PC-9 (cell line): ENCODE measurements around the gene INPP5A.

ENCODE experiments used
- CTCF ChIP-seq: fragments of 200-600 bp; sonication (generic); conservative IDR thresholded peaks from 2 replicates; pipeline ENCODE4 v1.6.1; 2017; ENCODE audit warnings: mixed run types, antibody characterized with exemption, mild to moderate bottlenecking, moderate library complexity
- EZH2 ChIP-seq: fragments of 200-600 bp; sonication (generic); IDR thresholded peaks from 2 replicates; pipeline ENCODE4 v1.8.0; 2017; ENCODE audit warnings: antibody characterized with exemption, low read depth

GRCh38 chr10:132497861-132498561 is 39.6 kb upstream of the INPP5A start:
- TF ChIP-seq CTCF (no peak), EZH2 (no peak)
